HG02938 (cell line): Measurements from ENCODE around the gene CORO1C.

Experiments
- ATAC-seq: cut with Tn5 transposase; IDR thresholded peaks from one replicate; pipeline ENCODE4 v1.9.1; 2021; ENCODE audit warnings: mild to moderate bottlenecking, moderate library complexity; ENCODE audit not compliant: unreplicated experiment

The CORO1C gene

GRCh38 chr12:108727868-108728735 is 3.2 kb downstream of the CORO1C start:
- no peak for ATAC-seq

- ATAC-seq, result no peak
Measured at GRCh38 chr12:108727161-108727560, 4.2 kb downstream of the CORO1C start.

- ATAC-seq, result no peak
Measured at GRCh38 chr12:108724890-108725151, 6.5 kb downstream of the CORO1C start.

GRCh38 chr12:108724054-108724889 is 7.0 kb downstream of the CORO1C start:
- no peak for ATAC-seq

- no peak for ATAC-seq
Measured at GRCh38 chr12:108722992-108723766, 8.1 kb downstream of the CORO1C start.

GRCh38 chr12:108722463-108722862 is 8.9 kb downstream of the CORO1C start:
- no peak for ATAC-seq

GRCh38 chr12:108721824-108722223 is 9.5 kb downstream of the CORO1C start:
- ATAC-seq, result no peak

GRCh38 chr12:108720757-108721514 is 10.4 kb downstream of the CORO1C start:
- ATAC-seq, result no peak

GRCh38 chr12:108717243-108717642 is 14.1 kb downstream of the CORO1C start:
- no peak for ATAC-seq

- no peak for ATAC-seq
Measured at GRCh38 chr12:108714866-108715265, 16.5 kb downstream of the CORO1C start.

- ATAC-seq, result no peak
Measured at GRCh38 chr12:108713471-108713870, 17.8 kb downstream of the CORO1C start.

- ATAC-seq, result no peak
Measured at GRCh38 chr12:108712925-108713203, 18.5 kb downstream of the CORO1C start.

- ATAC-seq, result peak; percentile 50
Measured at GRCh38 chr12:108712165-108712924, 19.0 kb downstream of the CORO1C start.

- ATAC-seq, result no peak
Measured at GRCh38 chr12:108711489-108712164, 19.7 kb downstream of the CORO1C start.

- no peak for ATAC-seq
Measured at GRCh38 chr12:108709697-108710096, 21.6 kb downstream of the CORO1C start.

GRCh38 chr12:108704527-108704926 is 26.8 kb downstream of the CORO1C start:
- ATAC-seq, result no peak

- no peak for ATAC-seq
Measured at GRCh38 chr12:108702595-108703320, 28.6 kb downstream of the CORO1C start.

- no peak for ATAC-seq
Measured at GRCh38 chr12:108701779-108702441, 29.4 kb downstream of the CORO1C start.
